ENCODE results near the gene OSBPL1A. TPM values are rescaled to one million over a fixed set of nuclear protein-coding genes. Genes with fewer than 3 reads are reported as not detected.

Gene OSBPL1A
- 31.0 TPM for polyA plus RNA-seq (2013, experiment 1 of 2)
- polyA plus RNA-seq (2013, experiment 2 of 2): 37.8 TPM

GRCh38 chr18:24397694-24398368 is at the start of gene OSBPL1A:
TSS of gene OSBPL1A (minus strand) at chr18:24397824. CDS start at chr18:24377533, 20,291 bp downstream.
- Histone ChIP-seq H3K27me3 (ENCODE audit: insufficient read depth, low read length) (no peaks in the 10 kb centered on the region), H3K9me3 (ENCODE audit: insufficient read depth, low read depth, low read length) (no peaks in the 10 kb centered on the region), H3K9ac (ENCODE audit: low read depth, low read length) (peak within 1 kb of the TSS; percentile 86), H3K36me3 (ENCODE audit: insufficient read depth, low read length) (no peaks in the 10 kb centered on the region; the same call in 1 of the 2 replicates), H3K27ac (ENCODE audit: low read depth, low read length) (peak within 1 kb of the TSS; percentile 92), H3K4me3 (ENCODE audit: low read length) (peak within 1 kb of the TSS; percentile 69), H3K4me1 (ENCODE audit: insufficient read depth, low read length) (peaks cover 46% of the 10 kb centered on the region)
- under 1% methylated on average over 54 of the region's 55 CpGs for WGBS

DNA sequence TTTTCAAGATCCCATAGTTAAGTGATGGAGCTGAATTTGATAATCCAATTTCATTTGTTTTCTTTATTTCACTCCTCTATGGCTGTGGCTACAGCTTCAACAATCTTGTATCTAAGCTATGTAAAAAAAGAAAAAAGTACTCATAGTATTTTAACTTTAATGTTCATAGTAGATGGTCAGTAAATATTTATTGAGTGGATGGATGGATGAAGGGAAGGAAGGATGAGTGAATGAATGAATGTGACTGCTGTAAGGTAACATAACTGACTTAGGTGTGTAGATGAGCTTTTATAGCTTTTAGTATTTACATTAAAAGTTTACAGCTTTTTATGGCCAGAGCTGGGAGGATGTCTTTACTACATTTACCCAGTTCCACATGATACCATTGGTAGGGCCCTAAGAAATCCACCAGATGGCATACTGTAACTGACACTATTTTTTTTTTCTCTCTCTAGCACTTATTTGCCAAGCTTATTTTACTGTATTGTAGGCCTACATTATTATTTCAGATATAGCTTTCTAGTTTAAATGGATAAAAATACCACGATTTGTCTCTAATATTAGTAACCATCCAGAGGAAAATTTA is 49.4 kb upstream of the OSBPL1A start:
- Histone ChIP-seq H3K27ac (ENCODE audit: low read depth, low read length) (no peak overlapping the region), H3K36me3 (ENCODE audit: insufficient read depth, low read length) (peaks cover 99% of the 10 kb centered on the region)

DNA sequence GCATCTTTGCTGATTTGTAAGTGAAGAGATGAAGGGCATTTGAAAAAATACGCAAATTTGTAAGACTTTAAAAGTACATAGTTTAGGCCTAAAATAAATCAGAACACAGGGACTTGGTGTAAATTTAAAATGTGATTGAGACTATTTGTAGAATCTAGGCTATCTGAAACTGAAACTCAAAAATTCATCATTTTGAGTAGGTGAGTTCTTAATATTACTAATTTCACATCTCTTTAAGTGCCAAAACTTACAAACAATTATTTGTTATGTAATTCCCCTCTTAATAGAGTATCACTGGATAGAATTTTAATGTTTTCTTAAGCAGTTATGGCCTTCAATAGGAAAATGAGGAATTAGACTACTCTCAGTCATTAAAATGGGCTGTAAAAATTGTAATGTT is 48.8 kb upstream of the OSBPL1A start:
- 100% methylated on average over 1 of the region's 1 CpG for WGBS
- no peaks in the 10 kb centered on the region for H3K9me3 ChIP-seq (ENCODE audit: insufficient read depth, low read depth, low read length)
- H3K4me1 ChIP-seq (ENCODE audit: insufficient read depth, low read length): no peaks in the 10 kb centered on the region
- H3K27ac ChIP-seq (ENCODE audit: low read depth, low read length): no peak overlapping the region
- H3K36me3 ChIP-seq (ENCODE audit: insufficient read depth, low read length): peaks cover 99% of the 10 kb centered on the region
- no peaks in the 10 kb centered on the region for H3K27me3 ChIP-seq (ENCODE audit: insufficient read depth, low read length)
- no peak overlapping the region for H3K4me3 ChIP-seq (ENCODE audit: low read length)
- H3K9ac ChIP-seq (ENCODE audit: low read depth, low read length): no peak overlapping the region

More for the DNA sequence above, 49.4 kb upstream of the OSBPL1A start:
- Histone ChIP-seq H3K27me3 (ENCODE audit: insufficient read depth, low read length) (no peaks in the 10 kb centered on the region), H3K9me3 (ENCODE audit: insufficient read depth, low read depth, low read length) (no peaks in the 10 kb centered on the region), H3K4me1 (ENCODE audit: insufficient read depth, low read length) (no peaks in the 10 kb centered on the region), H3K4me3 (ENCODE audit: low read length) (no peak overlapping the region), H3K9ac (ENCODE audit: low read depth, low read length) (no peak overlapping the region)
- WGBS: no CpG with 5 or more reads among the region's 1 CpG

DNA sequence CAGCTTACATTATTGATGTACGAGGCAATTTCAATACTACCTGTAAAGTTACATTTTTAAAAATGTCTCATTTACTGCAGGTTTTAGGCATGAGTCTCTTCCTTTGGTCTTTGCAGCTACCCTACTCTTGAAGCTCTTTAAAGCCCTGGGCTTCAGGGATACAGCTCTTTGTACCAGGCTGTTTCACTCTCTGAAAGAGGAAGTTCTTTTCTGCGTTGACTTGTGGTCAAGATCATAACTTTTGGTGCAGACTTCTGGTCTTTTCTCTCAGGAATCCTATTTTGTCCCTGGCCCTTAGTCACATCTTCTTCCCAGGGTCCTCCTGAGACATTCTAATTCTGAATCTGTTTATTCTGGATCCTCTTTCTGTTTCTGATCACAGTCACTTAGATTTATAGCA is 46.2 kb upstream of the OSBPL1A start:
- H3K27ac ChIP-seq (ENCODE audit: low read depth, low read length): no peak overlapping the region
- no peak overlapping the region for H3K4me3 ChIP-seq (ENCODE audit: low read length)
- H3K4me1 ChIP-seq (ENCODE audit: insufficient read depth, low read length): no peaks in the 10 kb centered on the region
- WGBS: 91% methylated on average over 2 of the region's 2 CpGs
- H3K9ac ChIP-seq (ENCODE audit: low read depth, low read length): no peak overlapping the region
- no peaks in the 10 kb centered on the region for H3K27me3 ChIP-seq (ENCODE audit: insufficient read depth, low read length)
- no peaks in the 10 kb centered on the region for H3K9me3 ChIP-seq (ENCODE audit: insufficient read depth, low read depth, low read length)
- peaks cover 95% of the 10 kb centered on the region for H3K36me3 ChIP-seq (ENCODE audit: insufficient read depth, low read length)

DNA sequence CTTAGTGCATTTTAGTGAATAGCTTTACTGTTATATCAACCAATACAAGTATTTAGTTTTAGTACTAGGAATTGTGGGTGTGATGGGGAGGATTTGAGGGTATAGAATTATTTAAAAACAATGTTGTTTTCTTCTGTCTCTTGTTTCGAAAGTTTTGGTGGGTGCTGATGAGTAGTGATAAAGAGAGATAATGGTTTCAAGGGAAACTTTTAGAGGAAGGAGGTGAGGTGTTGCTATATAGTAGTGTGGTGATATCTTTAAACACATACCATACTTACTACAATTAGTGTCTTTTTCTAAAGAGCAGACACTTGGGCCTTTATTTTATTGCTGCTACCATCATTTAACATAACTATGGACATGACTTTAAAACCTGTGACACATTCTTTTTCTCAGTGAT is 39.3 kb upstream of the OSBPL1A start:
- Histone ChIP-seq H3K27ac (ENCODE audit: low read depth, low read length) (no peak overlapping the region), H3K27me3 (ENCODE audit: insufficient read depth, low read length) (no peaks in the 10 kb centered on the region), H3K36me3 (ENCODE audit: insufficient read depth, low read length) (peaks cover 76% of the 10 kb centered on the region), H3K9ac (ENCODE audit: low read depth, low read length) (no peak overlapping the region), H3K4me3 (ENCODE audit: low read length) (no peak overlapping the region), H3K4me1 (ENCODE audit: insufficient read depth, low read length) (no peaks in the 10 kb centered on the region), H3K9me3 (ENCODE audit: insufficient read depth, low read depth, low read length) (no peaks in the 10 kb centered on the region)
- 85% methylated on average over 1 of the region's 1 CpG for WGBS

GRCh38 chr18:24432618-24433017 is 35.0 kb upstream of the OSBPL1A start:
- 97% methylated on average over 3 of the region's 3 CpGs for WGBS
- no peak overlapping the region for H3K9ac ChIP-seq (ENCODE audit: low read depth, low read length)
- H3K27me3 ChIP-seq (ENCODE audit: insufficient read depth, low read length): no peaks in the 10 kb centered on the region
- no peak overlapping the region for H3K4me3 ChIP-seq (ENCODE audit: low read length)
- H3K4me1 ChIP-seq (ENCODE audit: insufficient read depth, low read length): peaks cover 9% of the 10 kb centered on the region; the same call in 1 of the 2 replicates
- no peaks in the 10 kb centered on the region for H3K9me3 ChIP-seq (ENCODE audit: insufficient read depth, low read depth, low read length)
- H3K36me3 ChIP-seq (ENCODE audit: insufficient read depth, low read length): peaks cover 62% of the 10 kb centered on the region
- H3K27ac ChIP-seq (ENCODE audit: low read depth, low read length): no peak overlapping the region

DNA sequence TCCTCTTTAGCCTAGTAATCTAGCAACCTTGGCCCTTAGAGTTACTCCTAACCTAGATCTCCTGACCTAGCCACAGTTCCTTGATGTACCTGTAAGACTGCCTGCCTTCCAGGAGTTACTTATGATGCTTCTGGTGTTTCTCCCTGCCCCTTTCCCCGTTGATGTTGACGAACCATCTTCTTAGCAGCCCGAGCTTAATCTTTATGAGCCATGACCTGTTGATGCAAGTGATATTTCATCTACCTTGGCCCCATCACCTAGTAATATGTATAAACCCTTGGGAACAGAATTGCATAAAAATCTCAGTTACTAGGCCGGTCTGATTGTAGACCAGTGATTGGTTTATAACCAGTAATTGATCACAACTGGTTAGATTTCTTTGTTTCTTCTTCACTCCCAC is 31.6 kb upstream of the OSBPL1A start:
- Histone ChIP-seq H3K27ac (ENCODE audit: low read depth, low read length) (no peak overlapping the region), H3K9me3 (ENCODE audit: insufficient read depth, low read depth, low read length) (no peaks in the 10 kb centered on the region), H3K4me3 (ENCODE audit: low read length) (no peak overlapping the region), H3K4me1 (ENCODE audit: insufficient read depth, low read length) (peaks cover 15% of the 10 kb centered on the region; the same call in 1 of the 2 replicates), H3K27me3 (ENCODE audit: insufficient read depth, low read length) (no peaks in the 10 kb centered on the region), H3K36me3 (ENCODE audit: insufficient read depth, low read length) (peaks cover 39% of the 10 kb centered on the region), H3K9ac (ENCODE audit: low read depth, low read length) (no peak overlapping the region)
- 96% methylated on average over 4 of the region's 4 CpGs for WGBS

- no peak overlapping the region for H3K9ac ChIP-seq (ENCODE audit: low read depth, low read length)
- H3K4me3 ChIP-seq (ENCODE audit: low read length): no peak overlapping the region
- peaks cover 15% of the 10 kb centered on the region; the same call in 1 of the 2 replicates for H3K4me1 ChIP-seq (ENCODE audit: insufficient read depth, low read length)
- 0 out of 2 replicates have a peak, but pooled peaks cover 2% of the 10 kb centered on the region for H3K27me3 ChIP-seq (ENCODE audit: insufficient read depth, low read length)
- peaks cover 35% of the 10 kb centered on the region for H3K36me3 ChIP-seq (ENCODE audit: insufficient read depth, low read length)
- 83% methylated on average over 1 of the region's 3 CpGs for WGBS
- no peaks in the 10 kb centered on the region for H3K9me3 ChIP-seq (ENCODE audit: insufficient read depth, low read depth, low read length)
- no peak overlapping the region for H3K27ac ChIP-seq (ENCODE audit: low read depth, low read length)
Measured at GRCh38 chr18:24428709-24429108, 31.1 kb upstream of the OSBPL1A start.

DNA sequence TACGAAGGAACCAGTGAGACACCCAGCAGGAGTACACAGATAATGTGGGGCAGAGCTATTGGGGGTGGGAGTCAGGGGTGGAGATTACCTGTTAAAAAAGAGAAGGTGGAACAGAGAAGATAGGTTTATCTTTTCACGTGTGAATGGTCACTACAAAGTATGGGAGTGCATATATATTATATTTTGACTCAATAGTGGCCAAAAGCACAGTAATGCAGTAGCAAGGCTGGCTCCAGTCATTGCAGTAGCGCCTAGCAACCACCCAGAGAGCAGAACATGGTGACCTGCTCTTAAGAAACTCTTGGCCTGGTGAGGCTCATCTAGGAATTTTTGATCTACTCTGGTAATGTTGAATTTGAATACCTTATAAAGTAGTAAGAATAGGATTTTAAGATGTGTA is 29.9 kb upstream of the OSBPL1A start:
- Histone ChIP-seq H3K36me3 (ENCODE audit: insufficient read depth, low read length) (peaks cover 31% of the 10 kb centered on the region), H3K4me3 (ENCODE audit: low read length) (peak overlapping the region; percentile 96)

GRCh38 chr18:24426398-24427294 is 29.0 kb upstream of the OSBPL1A start, which contains the start of gene IMPACT:
TSS of gene IMPACT (plus strand) at chr18:24426670. CDS start at chr18:24426757, 87 bp downstream.
- WGBS: under 1% methylated on average over 82 of the region's 82 CpGs
- Histone ChIP-seq H3K4me3 (ENCODE audit: low read length) (peak within 1 kb of the TSS; percentile 96), H3K9me3 (ENCODE audit: insufficient read depth, low read depth, low read length) (no peaks in the 10 kb centered on the region), H3K27me3 (ENCODE audit: insufficient read depth, low read length) (0 out of 2 replicates have a peak, but pooled peaks cover 2% of the 10 kb centered on the region), H3K9ac (ENCODE audit: low read depth, low read length) (peak within 1 kb of the TSS; percentile 97), H3K27ac (ENCODE audit: low read depth, low read length) (peak within 1 kb of the TSS; percentile 92), H3K36me3 (ENCODE audit: insufficient read depth, low read length) (peaks cover 22% of the 10 kb centered on the region), H3K4me1 (ENCODE audit: insufficient read depth, low read length) (peaks cover 15% of the 10 kb centered on the region; the same call in 1 of the 2 replicates)

More for the DNA sequence above, 29.9 kb upstream of the OSBPL1A start:
- peak overlapping the region; percentile 97 for H3K9ac ChIP-seq (ENCODE audit: low read depth, low read length)
- H3K27ac ChIP-seq (ENCODE audit: low read depth, low read length): peak overlapping the region; percentile 92
- 22% methylated on average over 3 of the region's 3 CpGs for WGBS
- H3K9me3 ChIP-seq (ENCODE audit: insufficient read depth, low read depth, low read length): no peaks in the 10 kb centered on the region
- H3K4me1 ChIP-seq (ENCODE audit: insufficient read depth, low read length): peaks cover 15% of the 10 kb centered on the region; the same call in 1 of the 2 replicates
- 0 out of 2 replicates have a peak, but pooled peaks cover 2% of the 10 kb centered on the region for H3K27me3 ChIP-seq (ENCODE audit: insufficient read depth, low read length)

Data from HUES64 (cell line).